Natural killer cell treated with Interleukin-12 subunit alpha and Interleukin-12 subunit beta and Interleukin-15 and Interleukin-18, amount 100 ng/mL, for 72 hours (primary cell): Measurements from ENCODE around the gene MT1F. TPM values are rescaled to one million over a fixed set of nuclear protein-coding genes. Genes with fewer than 3 reads are reported as not detected.
"Not testable (repeated sequence)": the region's sequence is repeated elsewhere in the genome, so short reads cannot be mapped to it uniquely, and the experiment has no call there.

Source experiments
- ATAC-seq, 2 donors: fragments of 150-1000 bp; cut with Tn5 transposase in 1 of 2; sonication (Bioruptor Pico), chemical (Tn5 transposase) in 1 of 2; 2 replicates each; pipeline ENCODE4 v1.10.0; 2021
- DNase-seq: peaks from one replicate; pipeline ENCODE4 v3.0.0; 2022; ENCODE audit warnings: low spot score
- H3K27ac Mint-ChIP-seq, 2 donors: 1 replicate in 1 of 2; 2 replicates in 1 of 2; pipeline ENCODE4 v1.8.0; 2022; ENCODE audit warnings: mixed read lengths in 2 of 2, mild to moderate bottlenecking in 1 of 2, moderate library complexity in 1 of 2
- H3K27me3 Mint-ChIP-seq, 2 donors: 1 replicate in 1 of 2; 2 replicates in 1 of 2; pipeline ENCODE4 v1.8.0; 2022; ENCODE audit warnings: mixed read lengths in 2 of 2
- H3K36me3 Mint-ChIP-seq: one replicate; pipeline ENCODE4 v1.8.0; 2022; ENCODE audit warnings: mixed read lengths
- H3K4me1 Mint-ChIP-seq, 2 donors: 1 replicate in 1 of 2; 2 replicates in 1 of 2; pipeline ENCODE4 v1.8.0; 2022; ENCODE audit warnings: low read depth in 2 of 2, mixed read lengths in 2 of 2, mild to moderate bottlenecking in 1 of 2
- H3K4me3 Mint-ChIP-seq: one replicate; pipeline ENCODE4 v1.8.0; 2022; ENCODE audit warnings: mixed read lengths
- H3K9me3 Mint-ChIP-seq: 2 replicates; pipeline ENCODE4 v1.8.0; 2022; ENCODE audit warnings: mixed read lengths
- total RNA-seq, 2 donors: library from RNA; stranded (reverse); gene quantifications; one replicate each; pipeline ENCODE4 v1.2.3, GENCODE V29; 2022

The MT1F gene
- total RNA-seq, 2 donors from 2014 or later: 11.1 to 19.9 TPM

DNA sequence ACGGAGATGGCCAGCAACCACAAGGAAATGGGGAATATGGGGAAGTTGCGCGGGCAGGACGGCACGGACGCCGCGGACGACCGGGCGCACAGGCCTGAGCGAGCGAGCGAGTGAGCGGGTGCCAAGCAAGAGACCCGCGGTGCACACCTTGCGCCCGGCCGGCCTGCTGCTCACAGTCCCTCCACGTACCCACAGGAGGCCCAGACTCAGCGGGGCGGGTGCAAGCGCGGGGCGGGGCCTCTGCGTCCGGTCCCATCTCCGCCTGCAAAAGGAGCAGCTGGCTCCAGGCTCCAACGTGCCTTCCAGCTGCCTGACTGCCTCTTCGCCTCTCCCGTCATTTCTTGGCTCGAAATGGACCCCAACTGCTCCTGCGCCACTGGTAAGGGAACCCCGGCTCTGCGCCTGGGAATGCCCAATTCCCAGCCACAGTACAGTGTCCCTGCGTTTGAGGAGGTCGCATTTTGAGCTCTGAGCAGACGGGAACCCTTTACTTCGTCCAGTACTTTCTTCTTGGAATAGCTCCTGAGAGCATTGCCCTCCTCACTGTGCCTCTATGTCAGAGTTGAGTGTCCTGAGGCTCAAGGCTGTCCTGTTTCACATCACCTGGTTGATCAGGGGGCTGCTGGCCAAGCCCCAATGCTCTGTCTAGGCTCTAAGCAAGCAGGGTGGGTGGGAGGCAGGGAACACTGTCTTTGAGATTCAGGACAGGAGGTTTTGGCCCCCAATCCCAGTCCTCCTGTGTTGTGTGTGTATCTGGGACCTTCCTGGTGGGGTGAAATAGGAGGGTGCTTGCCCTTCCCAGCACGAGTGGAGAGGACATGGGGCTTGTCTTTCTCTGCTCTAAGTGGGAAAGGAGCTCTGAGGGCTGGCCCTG, 40.3 kb upstream of the MT1F start:
- Mint-ChIP-seq H3K9me3 (no peaks in the 10 kb centered on the region), H3K4me3 (peak overlapping the region; percentile 61)
- ATAC-seq: peak; percentile 76 to 95

DNA sequence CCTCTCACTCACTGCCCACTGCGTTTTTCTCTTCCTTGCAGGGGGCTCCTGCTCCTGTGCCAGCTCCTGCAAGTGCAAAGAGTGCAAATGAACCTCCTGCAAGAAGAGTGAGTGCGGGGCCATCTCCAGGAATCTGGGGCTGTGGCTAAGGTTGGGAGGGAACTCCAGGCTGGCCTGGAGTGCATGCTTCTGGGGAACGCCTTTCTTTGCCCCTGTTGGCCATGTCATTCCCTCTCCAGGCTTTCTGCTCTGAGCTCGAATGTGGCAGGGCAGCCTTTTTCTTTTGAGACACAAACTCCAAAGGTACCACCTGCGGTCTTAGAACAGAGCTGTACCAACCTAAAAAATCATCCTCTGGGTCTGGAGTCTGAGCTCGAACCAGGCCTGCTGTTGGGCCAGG, 39.6 kb upstream of the MT1F start:
- no peak overlapping the region for H3K27ac Mint-ChIP-seq
- no peak overlapping the region for H3K4me3 Mint-ChIP-seq
- peaks cover 24 to 30% of the 10 kb centered on the region in 2 donors for H3K4me1 Mint-ChIP-seq
- DNase-seq (no peak), ATAC-seq (no peak)
- H3K36me3 Mint-ChIP-seq: no peaks in the 10 kb centered on the region
- no peaks in the 10 kb centered on the region for H3K9me3 Mint-ChIP-seq
- H3K27me3 Mint-ChIP-seq: peaks cover 2 to 8% of the 10 kb centered on the region in 2 donors

More for the DNA sequence above, 40.3 kb upstream of the MT1F start:
- H3K36me3 Mint-ChIP-seq: no peaks in the 10 kb centered on the region
- peak; percentile 80 for DNase-seq
- H3K27ac Mint-ChIP-seq: peak overlapping the region in 1 of 2 donors; percentile 64
- H3K27me3 Mint-ChIP-seq: peaks cover 2 to 8% of the 10 kb centered on the region in 2 donors
- peaks cover 24 to 31% of the 10 kb centered on the region in 2 donors for H3K4me1 Mint-ChIP-seq

DNA sequence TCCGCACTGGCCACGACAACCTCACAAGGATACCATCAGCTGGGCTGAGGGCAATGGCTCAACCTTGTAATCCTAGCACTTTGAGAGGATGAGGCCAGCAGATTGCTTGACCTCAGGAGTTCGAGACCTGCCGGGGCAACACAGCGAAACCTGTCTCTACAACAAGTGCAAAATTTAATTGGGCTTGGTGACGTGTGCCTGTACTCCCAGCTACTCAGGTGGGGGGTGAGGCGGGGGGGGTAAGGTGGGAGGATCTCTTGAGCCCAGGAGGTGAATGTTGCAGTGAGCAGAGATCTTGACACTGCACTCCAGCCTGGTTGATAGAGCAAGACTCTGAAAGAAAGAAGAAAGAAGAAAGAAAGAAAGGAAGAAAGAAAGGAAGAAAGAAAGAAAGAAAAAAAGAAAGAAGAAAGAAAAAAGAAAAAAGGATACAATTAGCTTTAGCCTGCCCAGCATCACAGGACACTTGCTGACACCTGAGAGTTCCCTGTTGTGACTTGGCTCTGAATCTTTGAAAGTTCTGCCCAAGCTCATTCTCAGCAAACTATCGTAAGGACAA, 37.3 kb upstream of the MT1F start:
- Mint-ChIP-seq H3K9me3 (no peaks in the 10 kb centered on the region), H3K27ac (no peak overlapping the region), H3K36me3 (no peaks in the 10 kb centered on the region), H3K27me3 (peaks cover 9 to 15% of the 10 kb centered on the region in 2 donors), H3K4me1 (peaks cover 14% of the 10 kb centered on the region in 2 donors), H3K4me3 (no peak overlapping the region)
- ATAC-seq (no peak), DNase-seq (no peak)

DNA sequence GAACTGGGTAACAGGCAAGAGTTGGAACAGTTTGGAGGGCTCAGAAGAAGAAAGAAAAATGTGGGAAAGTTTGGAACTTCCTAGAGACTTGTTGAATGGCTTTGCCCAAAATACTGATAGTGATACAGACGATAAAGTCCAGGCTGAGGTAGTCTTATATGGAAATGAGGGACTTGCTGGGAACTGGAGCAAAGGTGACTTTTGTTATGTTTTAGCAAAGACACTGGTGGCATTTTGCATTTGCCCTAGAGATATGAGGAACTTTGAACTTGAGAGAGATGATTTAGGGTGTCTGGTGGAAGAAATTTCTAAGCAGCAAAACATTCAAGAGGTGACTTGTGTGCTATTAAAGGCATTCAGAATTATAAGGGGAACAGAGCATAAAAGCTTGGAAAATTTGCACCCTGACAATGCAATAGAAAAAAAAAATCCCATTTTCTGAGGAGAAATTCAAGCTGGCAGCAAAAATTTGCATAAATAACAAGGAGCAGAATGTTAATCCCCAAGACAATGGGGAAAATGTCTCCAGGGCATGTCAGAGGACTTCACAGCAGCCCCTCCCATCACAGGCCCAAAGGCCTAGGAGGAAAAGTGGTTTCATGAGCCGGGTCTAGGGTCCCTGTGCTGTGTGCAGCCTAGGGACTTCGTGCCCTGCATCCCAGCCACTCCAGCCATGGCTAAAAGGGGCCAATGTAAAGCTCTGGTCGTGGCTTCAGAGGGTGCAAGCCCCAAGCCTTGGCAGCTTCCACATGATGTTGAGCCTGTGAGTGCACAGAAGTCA, 35.9 kb upstream of the MT1F start:
- H3K4me3 Mint-ChIP-seq, H3K9me3 Mint-ChIP-seq, ATAC-seq, H3K36me3 Mint-ChIP-seq, DNase-seq: not testable (repeated sequence)
- Mint-ChIP-seq H3K4me1 (peaks cover 10 to 19% of the 10 kb centered on the region in 2 donors), H3K27me3 (peaks cover 9 to 15% of the 10 kb centered on the region in 2 donors), H3K27ac (peak overlapping the region in 1 of 2 donors; percentile 20)

DNA sequence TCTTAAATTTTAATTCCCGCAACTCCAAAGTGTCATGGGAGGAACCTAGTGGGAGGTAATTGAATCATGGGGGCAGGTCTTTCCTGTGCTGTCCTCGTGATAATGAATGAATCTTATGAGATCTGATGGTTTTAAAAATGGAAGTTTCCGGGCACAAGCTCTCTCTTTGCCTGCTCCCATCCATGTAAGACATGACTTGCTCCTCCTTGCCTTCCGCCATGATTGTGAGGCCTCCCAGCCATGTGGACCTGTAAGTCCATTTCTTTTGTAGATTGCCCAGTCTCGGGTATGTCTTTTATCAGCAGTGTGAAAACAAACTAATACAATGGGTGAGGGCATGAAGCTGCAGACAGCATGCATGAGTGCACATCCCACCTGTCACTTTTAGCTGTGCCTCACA, 34.6 kb upstream of the MT1F start:
- not testable (repeated sequence) for H3K9me3 Mint-ChIP-seq, H3K36me3 Mint-ChIP-seq, DNase-seq, H3K27ac Mint-ChIP-seq, ATAC-seq, H3K4me3 Mint-ChIP-seq
- peaks cover 9 to 15% of the 10 kb centered on the region in 2 donors for H3K27me3 Mint-ChIP-seq
- peaks cover 7 to 15% of the 10 kb centered on the region in 2 donors for H3K4me1 Mint-ChIP-seq

DNA sequence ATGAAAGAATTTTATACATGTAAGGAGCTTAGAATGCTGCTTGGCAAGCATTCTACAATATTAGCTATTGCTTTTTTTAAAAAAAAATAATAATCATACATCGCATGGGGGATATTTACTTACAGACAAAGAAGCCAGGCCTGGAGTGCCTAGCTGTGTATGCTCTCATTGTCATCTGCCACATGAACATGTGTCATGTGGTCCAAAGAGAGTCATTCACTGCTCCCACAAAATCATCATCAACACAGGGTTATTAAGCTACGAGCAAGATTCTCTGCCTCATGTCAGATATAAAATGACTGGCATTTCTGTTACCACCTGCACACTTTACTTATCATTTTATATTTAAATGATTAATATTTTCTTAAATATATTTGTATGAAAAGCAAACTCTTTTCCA, 34.1 kb upstream of the MT1F start:
- Mint-ChIP-seq H3K4me1 (peaks cover 8 to 15% of the 10 kb centered on the region in 2 donors), H3K27ac (no peak overlapping the region), H3K9me3 (no peaks in the 10 kb centered on the region), H3K27me3 (peaks cover 9 to 15% of the 10 kb centered on the region in 2 donors), H3K4me3 (no peak overlapping the region), H3K36me3 (no peaks in the 10 kb centered on the region)
- ATAC-seq: no peak
- no peak for DNase-seq

- Mint-ChIP-seq H3K4me1 (peaks cover 10 to 19% of the 10 kb centered on the region in 2 donors), H3K36me3 (no peaks in the 10 kb centered on the region), H3K4me3 (peak within 1 kb of the TSS; percentile 90), H3K27ac (peak within 1 kb of the TSS; percentile 65 to 86), H3K27me3 (peaks cover 7 to 16% of the 10 kb centered on the region in 2 donors), H3K9me3 (no peaks in the 10 kb centered on the region)
- peak; percentile 80 for DNase-seq
- peak; percentile 96 to 97 for ATAC-seq
Measured at GRCh38 chr16:56625140-56625942, 32.4 kb upstream of the MT1F start, which contains the start of gene MT1E. Gene MT1E, plus strand, starts transcription at chr16:56625781. Its CDS starts 71 bp downstream, at chr16:56625852.

DNA sequence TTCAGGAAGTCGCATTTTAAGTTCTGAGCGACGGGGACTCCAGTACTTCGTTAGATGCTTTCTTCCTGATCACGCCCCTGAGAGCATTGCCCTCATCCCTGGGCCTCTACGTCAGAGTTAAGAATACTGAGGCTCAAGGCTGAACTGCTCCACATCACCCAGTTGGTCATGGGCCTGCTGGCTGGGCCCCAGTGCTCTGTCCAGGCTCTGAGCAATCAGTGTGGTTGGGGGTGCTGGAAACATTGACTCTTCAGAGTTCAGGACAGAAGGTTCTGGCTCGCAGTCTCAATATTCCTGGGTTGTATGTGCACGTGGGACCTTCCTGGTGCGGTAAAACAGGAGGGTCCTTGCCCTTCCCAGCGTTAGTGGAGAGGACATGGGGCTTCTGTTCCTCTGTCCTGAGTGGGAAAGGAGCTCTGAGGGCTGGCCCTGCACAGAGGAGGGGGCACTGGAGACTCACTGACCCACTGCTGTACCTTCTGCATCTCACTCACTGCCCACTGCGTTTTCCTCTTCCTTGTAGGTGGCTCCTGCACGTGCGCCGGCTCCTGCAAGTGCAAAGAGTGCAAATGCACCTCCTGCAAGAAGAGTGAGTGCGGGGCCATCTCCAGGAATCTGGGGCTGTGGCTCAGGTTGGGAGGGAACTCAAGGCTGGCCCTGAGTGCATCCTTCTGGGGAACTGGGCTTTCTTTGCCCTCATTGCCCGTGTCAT, 31.7 kb upstream of the MT1F start:
- DNase-seq: no peak
- peaks cover 10 to 19% of the 10 kb centered on the region in 2 donors for H3K4me1 Mint-ChIP-seq

DNA sequence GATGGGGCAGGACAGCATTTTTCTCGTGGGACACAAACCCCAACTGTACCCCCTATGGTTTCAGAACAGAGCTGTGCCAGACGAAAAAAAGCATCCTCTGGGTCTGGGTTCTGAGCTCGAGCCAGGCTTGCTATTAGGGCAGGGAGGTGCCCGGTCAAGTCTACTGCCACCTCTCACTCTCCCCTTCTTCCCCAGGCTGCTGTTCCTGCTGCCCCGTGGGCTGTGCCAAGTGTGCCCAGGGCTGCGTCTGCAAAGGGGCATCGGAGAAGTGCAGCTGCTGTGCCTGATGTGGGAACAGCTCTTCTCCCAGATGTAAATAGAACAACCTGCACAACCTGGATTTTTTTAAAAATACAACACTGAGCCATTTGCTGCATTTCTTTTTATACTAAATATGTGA, 31.1 kb upstream of the MT1F start:
- peak overlapping the region; percentile 45 for H3K4me3 Mint-ChIP-seq
- no peaks in the 10 kb centered on the region for H3K36me3 Mint-ChIP-seq
- ATAC-seq: no peak

More for the DNA sequence above, 31.7 kb upstream of the MT1F start:
- H3K27ac Mint-ChIP-seq: peak overlapping the region; percentile 65 to 86
- H3K4me3 Mint-ChIP-seq: peak overlapping the region; percentile 90
- H3K9me3 Mint-ChIP-seq: no peaks in the 10 kb centered on the region
- ATAC-seq: peak; percentile 40 to 68
- no peaks in the 10 kb centered on the region for H3K36me3 Mint-ChIP-seq
- peaks cover 10 to 20% of the 10 kb centered on the region in 2 donors for H3K27me3 Mint-ChIP-seq

DNA sequence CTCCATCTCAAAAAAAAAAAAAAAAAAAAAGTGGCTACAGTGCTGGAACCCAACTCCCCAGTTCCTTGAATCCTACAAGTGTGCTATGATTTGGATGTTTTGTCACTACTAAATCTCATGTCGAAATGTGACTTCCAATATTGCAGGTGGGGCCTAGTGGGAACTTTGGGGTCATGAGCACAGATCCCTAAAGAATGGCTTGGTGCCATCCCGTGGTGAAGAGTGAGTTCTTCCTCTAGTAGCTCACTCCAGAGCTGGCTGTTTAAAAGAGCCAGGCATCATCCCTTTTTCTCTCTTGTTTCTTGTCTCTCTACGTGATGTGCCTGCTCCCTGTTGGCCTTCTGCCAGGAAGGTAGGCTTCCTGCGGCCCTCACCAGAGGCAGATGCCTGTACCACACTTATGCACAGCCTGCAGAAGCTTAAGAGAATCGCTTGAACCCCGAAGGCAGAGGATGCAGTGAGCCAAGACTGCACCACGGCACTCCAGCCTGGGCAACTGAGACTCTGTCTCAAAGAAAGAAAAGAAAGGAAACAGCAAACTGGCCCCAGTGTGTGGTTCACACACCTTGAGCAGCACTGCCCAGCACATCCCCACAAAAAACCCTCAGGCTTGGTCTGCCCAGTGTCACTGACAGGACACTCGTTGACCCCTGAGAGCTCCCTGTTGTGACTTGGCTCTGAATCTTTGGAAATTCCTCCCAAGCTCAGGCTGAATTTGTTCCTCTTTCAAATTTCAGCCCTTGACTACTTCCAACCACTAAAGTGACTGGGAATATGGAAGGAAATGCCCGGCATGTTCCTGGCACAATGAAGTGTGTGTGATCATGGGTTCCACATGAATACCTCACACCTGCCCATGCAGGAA, 29.0 kb upstream of the MT1F start:
- H3K27ac Mint-ChIP-seq: no peak overlapping the region
- peaks cover 10 to 29% of the 10 kb centered on the region in 2 donors for H3K4me1 Mint-ChIP-seq
- H3K27me3 Mint-ChIP-seq: peaks cover 24 to 42% of the 10 kb centered on the region in 2 donors
- ATAC-seq (no peak), DNase-seq (no peak)
- H3K4me3 Mint-ChIP-seq: no peak overlapping the region
- H3K9me3 Mint-ChIP-seq: no peaks in the 10 kb centered on the region
- H3K36me3 Mint-ChIP-seq: no peaks in the 10 kb centered on the region

More for the DNA sequence above, 31.1 kb upstream of the MT1F start:
- Mint-ChIP-seq H3K27me3 (peaks cover 10 to 25% of the 10 kb centered on the region in 2 donors), H3K4me1 (peaks cover 10 to 20% of the 10 kb centered on the region in 2 donors), H3K9me3 (no peaks in the 10 kb centered on the region), H3K27ac (peak overlapping the region in 1 of 2 donors; percentile 86)
- DNase-seq: no peak

DNA sequence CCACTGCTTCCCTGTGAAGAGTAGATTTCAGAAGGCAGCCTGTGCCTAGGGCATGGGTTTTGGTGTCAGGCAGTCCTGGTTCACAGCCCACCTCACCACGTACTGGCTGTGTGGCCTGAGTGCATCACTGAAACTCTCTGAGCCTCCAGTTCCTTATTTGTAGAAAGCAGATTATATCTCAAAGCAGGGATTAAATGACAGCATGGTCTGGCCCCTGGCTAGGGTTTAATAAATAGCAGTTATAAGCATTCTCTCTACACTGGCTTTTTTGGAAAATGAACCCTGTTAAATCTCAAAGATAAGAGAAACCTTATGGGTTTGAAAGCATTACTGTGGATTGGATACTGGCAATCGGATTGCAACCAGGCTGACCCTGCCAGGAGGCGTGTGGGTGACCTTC, 28.2 kb upstream of the MT1F start:
- H3K27ac Mint-ChIP-seq: no peak overlapping the region
- H3K27me3 Mint-ChIP-seq: peaks cover 28 to 50% of the 10 kb centered on the region in 2 donors
- no peaks in the 10 kb centered on the region for H3K36me3 Mint-ChIP-seq
- H3K4me3 Mint-ChIP-seq: no peak overlapping the region
- H3K9me3 Mint-ChIP-seq: no peaks in the 10 kb centered on the region
- no peak for DNase-seq
- no peak for ATAC-seq
- peaks cover 10 to 29% of the 10 kb centered on the region in 2 donors for H3K4me1 Mint-ChIP-seq

- ATAC-seq: no peak
- H3K27ac Mint-ChIP-seq: no peak overlapping the region
- no peak for DNase-seq
- no peaks in the 10 kb centered on the region for H3K36me3 Mint-ChIP-seq
- H3K27me3 Mint-ChIP-seq: peaks cover 31 to 53% of the 10 kb centered on the region in 2 donors
- H3K4me3 Mint-ChIP-seq: no peak overlapping the region
- no peaks in the 10 kb centered on the region for H3K9me3 Mint-ChIP-seq
- H3K4me1 Mint-ChIP-seq: peaks cover 9 to 30% of the 10 kb centered on the region in 2 donors
Measured at GRCh38 chr16:56630134-56630533, 27.6 kb upstream of the MT1F start.
